Renal cortical epithelial cell (primary cell): Measurements from ENCODE around the gene ATP8A1. TPM values are rescaled to one million over a fixed set of nuclear protein-coding genes. Genes with fewer than 3 reads are reported as not detected.
"Not testable (repeated sequence)": the region's sequence is repeated elsewhere in the genome, so short reads cannot be mapped to it uniquely, and the experiment has no call there.

Experiments
- DNase-seq: peaks from one replicate; pipeline ENCODE4 v3.0.0-alpha.2; 2011; ENCODE audit warnings: low read depth
- total RNA-seq: library from RNA; depleted of rRNA; stranded (reverse); fragments of >200 nt; gene quantifications from 2 replicates; pipeline ENCODE4 v1.2.3, GENCODE V29; 2014

ATP8A1 gene
- 4.0 and 38.4 TPM in 2 replicates for total RNA-seq

GRCh38 chr4:42656944-42657792 lies at the start of gene ATP8A1:
Gene ATP8A1 (minus strand): TSS chr4:42657105. CDS start chr4:42656873, 232 bp downstream.
- DNase-seq: peak; percentile 60

GRCh38 chr4:42706086-42706485 lies 49.2 kb upstream of the ATP8A1 start:
- DNase-seq: no peak

DNA sequence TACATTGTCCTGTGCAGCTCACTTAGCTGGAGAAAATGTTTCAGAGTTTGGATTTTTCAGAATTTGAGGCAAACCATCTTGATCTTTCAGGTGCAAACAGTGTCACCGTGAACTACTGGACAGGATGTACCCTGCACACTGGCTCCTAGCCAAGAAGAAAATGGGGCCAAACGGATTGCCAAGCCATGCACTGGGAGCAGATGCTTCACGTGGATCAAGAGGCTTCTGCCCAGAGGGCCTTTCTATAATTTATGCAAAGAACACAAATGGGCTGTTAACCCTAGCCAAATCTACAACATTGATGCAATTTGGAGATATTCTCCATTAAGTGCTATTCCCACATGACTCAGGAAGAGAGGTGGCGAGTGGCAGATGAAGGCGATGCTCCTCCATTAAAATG lies 46.9 kb upstream of the ATP8A1 start:
- no peak for DNase-seq

DNA sequence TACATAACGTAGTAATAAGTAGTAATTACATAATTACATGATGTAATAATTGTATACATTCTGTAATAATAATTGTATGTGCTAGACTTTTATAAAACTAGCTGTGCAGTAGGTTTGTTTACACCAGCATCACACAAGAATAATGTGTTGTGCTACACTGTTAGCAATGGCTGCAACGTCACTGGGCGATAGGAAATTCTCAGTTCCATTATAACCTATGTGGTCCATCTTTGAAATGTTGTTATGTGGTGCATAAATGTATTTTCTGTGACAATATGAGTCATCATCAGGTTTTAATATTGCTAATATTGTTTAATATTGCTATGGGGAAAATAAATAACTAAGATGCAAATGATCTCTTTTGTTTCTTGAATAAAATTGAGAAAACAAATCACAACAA lies 46.0 kb upstream of the ATP8A1 start:
- DNase-seq: no peak

DNA sequence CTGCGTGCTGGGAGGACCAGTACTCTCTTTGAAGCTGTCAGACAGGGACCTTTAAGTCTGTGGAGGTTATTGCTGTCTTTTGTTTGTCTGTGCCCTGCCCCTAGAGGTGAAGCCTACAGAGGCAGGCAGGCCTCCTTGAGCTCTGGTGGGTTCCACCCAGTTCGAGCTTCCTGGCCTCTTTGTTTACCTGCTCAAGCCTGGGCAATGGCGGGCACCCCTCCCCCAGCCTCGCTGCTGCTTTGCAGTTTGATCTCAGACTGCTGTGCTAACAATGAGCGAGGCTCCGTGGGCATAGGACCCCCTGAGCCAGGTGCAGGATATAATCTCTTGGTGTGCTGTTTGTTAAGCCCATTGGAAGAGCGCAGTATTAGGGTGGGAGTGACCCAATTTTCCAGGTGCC lies 44.9 kb upstream of the ATP8A1 start:
- DNase-seq: not testable (repeated sequence)

GRCh38 chr4:42690537-42690936 lies 33.6 kb upstream of the ATP8A1 start:
- DNase-seq: no peak

DNA sequence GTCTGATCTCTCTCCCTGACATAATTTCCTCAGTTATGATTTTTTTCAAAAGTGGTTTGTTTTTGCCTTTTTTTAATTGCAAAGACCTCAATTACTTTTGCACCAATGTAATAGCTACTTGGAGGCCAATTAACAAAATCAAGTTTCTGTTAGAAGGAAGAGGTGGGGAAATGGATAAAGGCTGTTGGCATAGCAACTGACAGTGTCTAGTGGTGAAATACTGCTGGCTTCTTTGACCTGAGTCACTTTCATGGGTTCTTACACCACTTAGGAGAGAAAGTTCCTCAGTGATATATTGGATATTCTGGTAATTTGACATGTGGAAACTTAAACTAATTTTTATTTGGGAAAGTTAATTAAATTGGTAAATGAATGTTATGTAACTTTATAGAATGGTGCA lies 26.5 kb upstream of the ATP8A1 start:
- DNase-seq: no peak

DNA sequence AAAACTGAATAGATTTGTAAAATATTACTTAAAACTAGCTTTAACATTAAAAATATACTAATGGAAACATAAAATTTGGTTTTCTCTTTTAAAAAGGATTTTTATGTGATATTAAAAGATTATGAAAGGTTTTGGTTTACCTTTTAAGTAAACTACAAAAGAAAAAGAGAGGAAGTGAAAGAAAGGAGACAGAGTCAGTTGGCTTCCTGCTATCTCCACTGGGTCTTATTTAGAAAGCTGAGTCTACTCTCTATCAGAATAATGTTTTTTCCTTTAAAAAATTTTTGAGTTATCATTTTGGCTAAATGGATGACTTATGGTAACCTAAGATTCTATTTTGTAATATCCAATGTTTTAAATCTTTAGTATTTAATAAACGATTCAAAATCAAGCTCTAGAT lies 21.6 kb upstream of the ATP8A1 start:
- DNase-seq: no peak

- no peak for DNase-seq
Observed at GRCh38 chr4:42676066-42676951, 19.4 kb upstream of the ATP8A1 start.

GRCh38 chr4:42673082-42673425 lies 16.1 kb upstream of the ATP8A1 start:
- peak; percentile 96 for DNase-seq

DNA sequence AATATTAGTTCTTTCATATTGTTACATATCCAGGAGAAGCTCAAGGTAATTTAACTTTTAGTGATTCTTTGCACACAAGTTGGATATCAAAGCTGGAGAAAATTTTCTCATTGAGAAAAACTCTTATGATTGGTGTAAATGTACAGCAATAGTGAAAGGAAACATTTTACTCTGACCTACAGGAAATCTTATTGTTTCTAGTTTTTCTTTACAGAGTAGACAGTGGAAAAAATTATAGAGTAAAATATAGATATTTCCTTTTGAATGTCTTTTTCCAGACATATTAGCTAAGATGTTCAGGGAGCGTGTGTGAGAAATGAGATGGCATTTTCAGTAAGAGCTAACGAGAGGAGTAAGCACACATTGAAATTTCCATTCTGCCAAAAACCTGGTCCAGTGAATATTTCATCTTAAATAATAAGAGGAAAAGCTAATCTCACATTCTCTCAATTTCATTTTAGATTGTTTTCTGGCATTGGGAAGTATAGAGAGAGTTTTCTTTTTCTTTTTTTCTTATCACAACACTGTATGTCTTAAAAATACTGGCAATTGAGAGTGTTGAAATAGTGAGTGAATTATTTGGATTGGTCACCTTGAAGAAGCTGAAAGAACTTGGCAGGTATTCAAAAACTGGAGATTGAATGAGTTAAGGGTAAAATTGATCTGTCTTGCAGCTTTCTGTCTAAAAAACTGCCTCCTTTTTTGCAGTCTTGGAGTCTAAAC lies 15.6 kb upstream of the ATP8A1 start:
- DNase-seq: no peak

- DNase-seq: no peak
Observed at GRCh38 chr4:42671431-42672194, 14.7 kb upstream of the ATP8A1 start.

GRCh38 chr4:42658261-42658660 lies 1.4 kb upstream of the ATP8A1 start:
- DNase-seq: no peak

- no peak for DNase-seq
Observed at GRCh38 chr4:42656679-42656943, 294 bp downstream of the ATP8A1 start.

GRCh38 chr4:42655921-42656678 lies 805 bp downstream of the ATP8A1 start:
- no peak for DNase-seq

- no peak for DNase-seq
Observed at GRCh38 chr4:42655269-42655637, 1.7 kb downstream of the ATP8A1 start.

DNA sequence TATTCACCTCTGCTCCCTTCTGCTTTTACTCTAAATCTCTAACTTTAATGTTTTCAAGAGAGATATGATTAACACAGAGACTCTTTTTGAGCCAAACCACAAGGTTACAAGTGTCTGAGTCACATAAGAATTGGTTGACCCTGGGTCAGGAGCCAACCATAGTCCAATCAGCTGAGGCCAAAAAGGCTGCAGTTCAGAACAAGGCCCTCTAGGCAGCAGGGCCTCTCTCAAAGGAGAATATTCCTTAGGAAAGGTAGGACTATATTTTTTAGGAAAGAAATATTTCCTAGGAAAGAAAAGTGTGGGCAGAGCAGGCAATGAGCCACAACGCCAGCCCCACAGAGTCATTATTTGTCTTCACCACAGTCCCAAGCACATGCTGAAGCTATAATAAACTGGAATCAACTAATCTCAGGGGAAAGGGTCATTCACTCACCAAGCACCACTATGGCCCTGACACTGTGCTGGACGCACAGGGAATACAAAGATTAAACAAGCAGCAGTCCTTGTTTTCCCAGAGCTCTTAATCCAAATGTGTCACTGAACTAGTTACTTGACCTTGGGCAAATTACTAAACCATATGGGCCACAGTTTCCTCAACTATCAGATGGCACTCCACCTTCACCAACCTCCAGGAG lies 2.2 kb downstream of the ATP8A1 start:
- peak; percentile 96 for DNase-seq

GRCh38 chr4:42653626-42654560 lies 3.0 kb downstream of the ATP8A1 start:
- peak; percentile 73 for DNase-seq

- not testable (repeated sequence) for DNase-seq
Observed at GRCh38 chr4:42652529-42653231, 4.2 kb downstream of the ATP8A1 start.
